Esophagus muscularis mucosa (tissue), 4 donors: ENCODE results near the gene PHF23. TPM values are rescaled to one million over a fixed set of nuclear protein-coding genes. Genes with fewer than 3 reads are reported as not detected.

Experiments
- DNase-seq: peaks from one replicate; pipeline ENCODE4 v3.0.0-alpha.2; 2017; ENCODE audit errors: extremely low spot score
- H3K27ac ChIP-seq, 4 donors: fragments of 200-600 bp; sonication (generic); replicated peaks in 1 of 4; 1 replicate in 3 of 4; 2 replicates in 1 of 4; pipeline ENCODE4 v1.5.1; 2016 to 2019; ENCODE audit warnings: mild to moderate bottlenecking in 1 of 4
- H3K27me3 ChIP-seq, 4 donors: fragments of 200-600 bp; sonication (generic); one replicate each; pipeline versions ENCODE4 v1.5.1 to v1.6.0; 2016 to 2019
- H3K36me3 ChIP-seq, 4 donors: fragments of 200-600 bp; sonication (generic); one replicate each; pipeline ENCODE4 v1.5.1; 2016 to 2019
- H3K4me1 ChIP-seq, 4 donors: fragments of 200-600 bp; sonication (generic); one replicate each; pipeline ENCODE4 v1.5.1; 2016 to 2019
- H3K4me3 ChIP-seq, 4 donors: fragments of 200-600 bp; sonication (generic); 1 replicate in 2 of 4; 2 replicates in 2 of 4; pipeline ENCODE4 v1.5.1; 2016 to 2019; ENCODE audit warnings: mild to moderate bottlenecking in 4 of 4, moderate library complexity in 1 of 4
- H3K9me3 ChIP-seq, 4 donors: fragments of 200-600 bp; sonication (generic); 1 replicate in 3 of 4; 2 replicates in 1 of 4; pipeline ENCODE4 v1.5.1; 2016 to 2019
- EP300 ChIP-seq: sonication (generic); formaldehyde crosslinking; IDR thresholded peaks from one replicate; pipeline ENCODE4 v1.6.1; 2017; ENCODE audit warnings: antibody characterized with exemption
- POLR2A ChIP-seq: fragments of 450-650 bp; IDR thresholded peaks from one replicate; pipeline ENCODE4 v1.6.1; 2017; ENCODE audit warnings: antibody characterized with exemption, moderate library complexity, mild to moderate bottlenecking, low read depth
- POLR2AphosphoS5 ChIP-seq, 2 donors: sonication (generic); formaldehyde crosslinking; IDR thresholded peaks; one replicate each; pipeline ENCODE4 v1.6.1; 2017; ENCODE audit warnings: antibody characterized with exemption in 2 of 2
- WGBS: methylation state at CpG from one replicate; pipeline ENCODE4 v1.1.5; 2018; 5-methylcytosine and 5-hydroxymethylcytosine counted together
- intact Hi-C: fragments of 100-400 bp; cut with DNase I; formaldehyde crosslinking; loops from one replicate; pipeline ENCODE4 v1.15.1; 2023
- total RNA-seq, 4 donors: library from RNA; depleted of rRNA; stranded (reverse); fragments of >200 nt; gene quantifications; one replicate each; pipeline versions ENCODE4 v1.1.0 to v1.2.1, GENCODE V29; 2016
- TF ChIP-seq, protein P1 (sequence below), 3 experiments: fragments of 200-600 bp in 2 of 3; fragments of 450-650 bp in 1 of 3; sonication (generic) in 2 of 3; IDR thresholded peaks; one replicate each; pipeline ENCODE4 v1.5.1; 2017 to 2019; ENCODE audit warnings: antibody characterized with exemption in 3 of 3, mild to moderate bottlenecking in 2 of 3, moderate library complexity in 1 of 3

Gene PHF23
- total RNA-seq, 4 donors from 2014 or later = 21.6 to 38.1 (median 24.8) TPM

DNA sequence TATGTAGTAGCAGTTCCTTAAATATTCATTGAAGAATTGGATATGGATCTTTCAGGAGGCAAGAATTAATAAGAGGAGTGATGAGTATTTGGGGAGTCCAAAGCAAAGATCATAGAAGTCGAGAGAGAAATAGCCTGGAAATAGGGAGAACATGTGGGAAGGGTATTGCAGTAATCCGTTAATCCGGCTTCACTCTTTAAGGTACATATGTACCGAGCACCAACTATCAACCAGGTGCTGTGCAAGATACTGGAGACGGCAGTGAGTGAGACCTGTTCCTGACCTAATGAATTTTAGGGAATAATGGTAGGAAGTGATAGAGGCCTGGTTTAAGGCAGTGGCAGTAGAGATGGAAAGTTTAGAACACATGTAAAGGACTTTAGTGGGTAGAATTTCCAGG lies 13.8 kb upstream of the PHF23 start:
- intact Hi-C loops = loop anchor here (10.0 kb wide), 1 partner anchor 302 kb away; the partner anchor contains the start of gene TNFSF13
- TF ChIP-seq, protein P1, sequence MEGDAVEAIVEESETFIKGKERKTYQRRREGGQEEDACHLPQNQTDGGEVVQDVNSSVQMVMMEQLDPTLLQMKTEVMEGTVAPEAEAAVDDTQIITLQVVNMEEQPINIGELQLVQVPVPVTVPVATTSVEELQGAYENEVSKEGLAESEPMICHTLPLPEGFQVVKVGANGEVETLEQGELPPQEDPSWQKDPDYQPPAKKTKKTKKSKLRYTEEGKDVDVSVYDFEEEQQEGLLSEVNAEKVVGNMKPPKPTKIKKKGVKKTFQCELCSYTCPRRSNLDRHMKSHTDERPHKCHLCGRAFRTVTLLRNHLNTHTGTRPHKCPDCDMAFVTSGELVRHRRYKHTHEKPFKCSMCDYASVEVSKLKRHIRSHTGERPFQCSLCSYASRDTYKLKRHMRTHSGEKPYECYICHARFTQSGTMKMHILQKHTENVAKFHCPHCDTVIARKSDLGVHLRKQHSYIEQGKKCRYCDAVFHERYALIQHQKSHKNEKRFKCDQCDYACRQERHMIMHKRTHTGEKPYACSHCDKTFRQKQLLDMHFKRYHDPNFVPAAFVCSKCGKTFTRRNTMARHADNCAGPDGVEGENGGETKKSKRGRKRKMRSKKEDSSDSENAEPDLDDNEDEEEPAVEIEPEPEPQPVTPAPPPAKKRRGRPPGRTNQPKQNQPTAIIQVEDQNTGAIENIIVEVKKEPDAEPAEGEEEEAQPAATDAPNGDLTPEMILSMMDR (IDR thresholded peaks at IDR 0.05) = no peak
- TF ChIP-seq POLR2A (no peak), EP300 (no peak), POLR2AphosphoS5 (IDR thresholded peaks at IDR 0.05) (no peak)
- H3K27ac ChIP-seq = peak overlapping the region; percentile 98 to 100 (median 99)
- peaks cover 36 to 47% (median 41%) of the 10 kb centered on the region in 4 donors for H3K4me1 ChIP-seq
- H3K27me3 ChIP-seq = no peaks in the 10 kb centered on the region
- H3K4me3 ChIP-seq = peak overlapping the region; percentile 78 to 98 (median 96)
- no peaks in the 10 kb centered on the region for H3K9me3 ChIP-seq
- 78% methylated on average over 5 of the region's 5 CpGs for WGBS
- peaks cover 25 to 43% (median 41%) of the 10 kb centered on the region in 4 donors for H3K36me3 ChIP-seq
- DNase-seq = no peak

DNA sequence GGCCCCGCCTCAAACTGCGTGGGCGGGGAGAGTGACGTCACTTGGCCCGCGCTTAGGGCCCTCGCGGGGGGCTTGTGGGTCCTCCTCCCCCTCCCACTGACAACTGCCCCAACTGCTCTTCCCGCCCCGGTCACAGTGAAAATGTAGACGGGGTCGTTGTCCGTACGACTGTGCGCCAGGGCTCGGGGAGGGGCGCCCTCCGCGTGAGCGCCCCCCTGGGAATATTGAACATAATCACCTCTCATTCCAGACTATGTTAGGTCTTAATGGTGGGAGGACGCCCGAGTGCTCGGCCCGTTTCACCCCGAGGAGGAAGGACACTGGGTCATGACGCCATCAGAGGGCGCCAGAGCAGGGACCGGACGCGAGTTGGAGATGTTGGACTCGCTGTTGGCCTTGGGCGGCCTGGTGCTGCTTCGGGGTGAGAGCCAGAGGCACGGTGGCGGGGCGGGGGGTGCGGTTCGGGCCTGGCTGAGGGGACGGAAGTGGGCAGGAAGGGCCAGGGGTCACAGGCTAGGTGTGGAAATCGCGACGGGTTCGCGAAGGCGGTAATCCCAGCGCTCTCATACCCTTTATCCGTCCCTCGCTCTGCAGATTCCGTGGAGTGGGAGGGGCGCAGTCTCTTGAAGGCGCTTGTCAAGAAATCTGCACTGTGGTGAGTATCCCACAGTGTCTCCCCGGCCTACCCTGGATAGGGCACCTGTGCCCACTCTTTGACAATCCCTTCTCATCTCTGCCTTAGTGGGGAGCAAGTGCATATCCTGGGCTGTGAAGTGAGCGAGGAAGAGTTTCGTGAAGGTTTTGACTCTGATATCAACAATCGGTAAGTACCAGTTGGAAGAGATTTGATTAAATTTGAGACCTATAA lies 13.2 kb upstream of the PHF23 start, which contains the start of gene ELP5:
Gene ELP5, plus strand, starts transcription at position 40 of the 868 bp plus-strand sequence. Its CDS starts 336 bp downstream, at position 376.
- intact Hi-C loops = loop anchor here (10.0 kb wide), 1 partner anchor 302 kb away; the partner anchor contains the start of gene TNFSF13
- TF ChIP-seq POLR2AphosphoS5 (IDR thresholded peaks at IDR 0.05) = peak; percentile 77 to 84
- no peak for TF ChIP-seq POLR2A
- TF ChIP-seq, protein P1 (IDR thresholded peaks at IDR 0.05) = peak in 2 of 3 experiments; percentile 24 to 36
- no peak for TF ChIP-seq EP300
- peak; percentile 98 for DNase-seq
- peak within 1 kb of the TSS; percentile 78 to 98 (median 96) for H3K4me3 ChIP-seq
- no peaks in the 10 kb centered on the region for H3K27me3 ChIP-seq
- H3K4me1 ChIP-seq = peaks cover 36 to 52% (median 44%) of the 10 kb centered on the region in 4 donors
- peak within 1 kb of the TSS; percentile 98 to 100 (median 99) for H3K27ac ChIP-seq
- H3K9me3 ChIP-seq = no peaks in the 10 kb centered on the region
- peaks cover 21 to 37% (median 34%) of the 10 kb centered on the region in 4 donors for H3K36me3 ChIP-seq
- 1% methylated on average over 38 of the region's 55 CpGs for WGBS

DNA sequence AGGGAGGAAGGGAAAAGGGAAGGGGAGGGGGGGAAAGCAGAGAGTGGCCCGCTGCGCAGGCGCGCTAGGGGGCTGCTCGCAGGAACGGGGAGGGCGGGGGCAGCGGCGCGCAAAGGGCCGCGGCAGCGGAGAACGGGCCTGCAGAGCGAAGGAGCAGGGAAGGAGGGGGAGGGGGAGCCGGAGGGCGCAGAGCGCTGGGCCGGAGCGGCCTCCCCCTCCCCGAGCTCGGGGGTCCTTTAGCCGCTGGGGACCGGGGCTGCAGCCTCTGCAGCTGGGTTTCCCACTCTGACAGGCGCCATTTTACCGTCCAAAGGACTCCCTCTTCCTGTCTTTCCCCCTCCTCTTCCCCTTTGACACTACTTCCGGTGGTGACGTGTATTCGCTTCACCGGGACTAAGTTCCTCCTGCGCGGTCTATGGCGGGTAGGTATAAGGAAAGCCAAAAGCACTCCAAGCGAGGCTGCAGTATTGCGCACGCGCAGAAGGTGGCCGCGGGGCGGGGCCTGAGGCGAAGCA lies 12.5 kb upstream of the PHF23 start, which contains the start of gene CTDNEP1:
Gene CTDNEP1, minus strand, starts transcription at position 74 of the 515 bp plus-strand sequence. CDS start 438 bp downstream, outside the sequence.
- TF ChIP-seq, protein P1 (IDR thresholded peaks at IDR 0.05) = no peak
- TF ChIP-seq POLR2AphosphoS5 (IDR thresholded peaks at IDR 0.05) (peak in 1 of 2 donors; percentile 89), EP300 (no peak), POLR2A (peak; percentile 9)
- H3K4me1 ChIP-seq = peaks cover 36 to 52% (median 45%) of the 10 kb centered on the region in 4 donors

DNA sequence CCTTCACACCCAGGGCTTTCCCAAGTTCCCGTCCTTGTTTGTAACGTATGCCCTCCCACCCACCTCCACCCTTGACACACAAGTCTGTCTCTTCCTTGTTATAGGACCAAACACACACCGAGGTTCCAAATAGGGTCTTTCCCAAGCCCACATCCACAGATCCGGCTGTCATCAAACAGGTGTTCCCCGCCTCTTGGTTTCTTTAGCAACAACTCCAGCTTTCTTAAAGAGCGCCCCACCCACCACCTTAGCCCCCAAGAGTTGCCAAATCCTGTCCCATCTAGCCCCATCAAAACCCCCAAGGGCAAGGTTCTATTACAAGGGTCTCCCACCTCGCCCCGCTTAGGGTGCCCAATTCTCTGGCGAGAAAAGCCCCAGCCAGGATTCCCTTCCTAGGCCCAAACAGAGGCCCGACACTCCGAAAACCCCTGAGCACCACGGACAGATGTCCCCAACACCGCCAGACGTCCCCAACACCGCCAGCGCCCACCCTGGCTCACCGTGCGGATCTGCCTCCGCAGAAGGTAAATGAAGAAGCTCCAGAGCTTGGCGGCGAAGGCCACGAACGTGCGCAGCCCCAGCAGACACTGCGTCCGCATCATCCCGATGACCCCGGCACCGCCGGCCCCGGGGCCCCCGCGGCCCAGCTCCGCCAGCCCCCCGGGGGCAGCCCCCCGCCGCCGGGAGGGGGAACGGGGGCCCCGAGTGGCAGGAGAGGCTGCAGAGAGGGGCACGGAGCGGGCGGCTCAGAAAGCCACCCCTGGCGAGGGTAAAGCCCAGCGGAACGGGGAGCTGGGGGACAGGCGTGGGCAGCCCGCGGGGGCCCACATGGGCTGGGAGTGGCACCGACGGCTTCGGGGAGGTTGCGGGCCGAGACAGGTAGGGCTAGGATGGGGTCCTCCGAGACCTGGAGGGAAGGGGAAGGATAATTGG lies 11.7 kb upstream of the PHF23 start:
- TF ChIP-seq EP300 (no peak), POLR2AphosphoS5 (IDR thresholded peaks at IDR 0.05) (no peak), POLR2A (no peak)
- TF ChIP-seq, protein P1 (IDR thresholded peaks at IDR 0.05) = no peak
- H3K27ac ChIP-seq = peak overlapping the region; percentile 98 to 100 (median 99)
- intact Hi-C loops = loop anchor here (10.0 kb wide), 1 partner anchor 304 kb away; the partner anchor contains the start of gene TNFSF13
- H3K4me3 ChIP-seq = peak overlapping the region; percentile 78 to 98 (median 96)
- no peak for DNase-seq
- H3K36me3 ChIP-seq = peaks cover 23 to 34% (median 32%) of the 10 kb centered on the region in 4 donors
- no peaks in the 10 kb centered on the region for H3K27me3 ChIP-seq
- peaks cover 36 to 52% (median 45%) of the 10 kb centered on the region in 4 donors for H3K4me1 ChIP-seq
- under 1% methylated on average over 18 of the region's 55 CpGs for WGBS
- no peaks in the 10 kb centered on the region for H3K9me3 ChIP-seq

More for the DNA sequence above, 12.5 kb upstream of the PHF23 start, which contains the start of gene CTDNEP1:
- WGBS = 0% methylated on average over 23 of the region's 41 CpGs
- H3K27ac ChIP-seq = peak within 1 kb of the TSS; percentile 98 to 100 (median 99)
- intact Hi-C loops = loop anchor here (10.0 kb wide), 1 partner anchor 303 kb away; the partner anchor contains the start of gene TNFSF13
- no peaks in the 10 kb centered on the region for H3K27me3 ChIP-seq
- peak within 1 kb of the TSS; percentile 78 to 98 (median 96) for H3K4me3 ChIP-seq
- H3K36me3 ChIP-seq = peaks cover 22 to 34% (median 32%) of the 10 kb centered on the region in 4 donors
- DNase-seq = peak; percentile 100
- H3K9me3 ChIP-seq = no peaks in the 10 kb centered on the region
